Fibroblast of lung (primary cell): ENCODE results near the gene YPEL4. TPM values are rescaled to one million over a fixed set of nuclear protein-coding genes. Genes with fewer than 3 reads are reported as not detected.

Experiments used
- DNase-seq, 2 donors: peaks; one replicate each; pipeline versions ENCODE4 v3.0.0 to v3.0.0-alpha.2; 2010; ENCODE audit warnings: low read depth in 2 of 2
- H2AFZ ChIP-seq: 2 replicates; pipeline ENCODE4 v1.5.1; 2012; ENCODE audit warnings: low read length, control low read depth, inconsistent platforms
- H3K27ac ChIP-seq: 2 replicates; pipeline ENCODE4 v1.5.1; 2011; ENCODE audit warnings: low read length, control low read depth; ENCODE audit not compliant: insufficient read depth
- H3K27me3 ChIP-seq: 2 replicates; pipeline ENCODE4 v1.5.1; 2011; ENCODE audit warnings: mild to moderate bottlenecking, low read length; ENCODE audit not compliant: control insufficient read depth, insufficient read depth
- H3K36me3 ChIP-seq: 2 replicates; pipeline ENCODE4 v1.5.1; 2011; ENCODE audit warnings: low read length; ENCODE audit not compliant: control insufficient read depth, insufficient read depth
- H3K4me1 ChIP-seq: 2 replicates; pipeline ENCODE4 v1.5.1; 2011; ENCODE audit warnings: low read length; ENCODE audit not compliant: control insufficient read depth, insufficient read depth; ENCODE audit errors: extremely low read depth
- H3K4me2 ChIP-seq: 2 replicates; pipeline ENCODE4 v1.5.1; 2011; ENCODE audit warnings: low read length, control low read depth; ENCODE audit not compliant: insufficient read depth; ENCODE audit errors: extremely low read depth
- H3K4me3 ChIP-seq, 4 experiments: fragments of 200-600 bp in 1 of 4; sonication (generic) in 1 of 4; replicated peaks in 1 of 4; 2 replicates each; pipeline ENCODE4 v1.5.1; 2011 to 2016; ENCODE audit warnings: low read length in 4 of 4, low read depth in 3 of 4, mild to moderate bottlenecking in 3 of 4, control low read depth in 2 of 4, inconsistent platforms in 1 of 4, mixed read lengths in 1 of 4; ENCODE audit not compliant: insufficient read depth in 1 of 4; ENCODE audit errors: control extremely low read depth in 1 of 4
- H3K79me2 ChIP-seq: 2 replicates; pipeline ENCODE4 v1.5.1; 2012; ENCODE audit warnings: mild to moderate bottlenecking, low read length, inconsistent platforms; ENCODE audit not compliant: control insufficient read depth, insufficient read depth
- H3K9ac ChIP-seq: 2 replicates; pipeline ENCODE4 v1.5.1; 2011; ENCODE audit warnings: mild to moderate bottlenecking, low read length, control low read depth; ENCODE audit not compliant: insufficient read depth
- H3K9me3 ChIP-seq: 2 replicates; pipeline ENCODE4 v1.5.1; 2012; ENCODE audit warnings: low read depth, low read length; ENCODE audit not compliant: control insufficient read depth, insufficient read depth
- H4K20me1 ChIP-seq: 2 replicates; pipeline ENCODE4 v1.5.1; 2011; ENCODE audit warnings: low read length; ENCODE audit not compliant: control insufficient read depth, insufficient read depth; ENCODE audit errors: extremely low read depth
- CTCF ChIP-seq, 2 donors: IDR thresholded peaks in 1 of 2; conservative IDR thresholded peaks in 1 of 2; 1 replicate in 1 of 2; 2 replicates in 1 of 2; pipeline ENCODE4 v1.5.1; 2011 to 2012; ENCODE audit warnings: low read length in 2 of 2, control low read depth in 1 of 2, inconsistent platforms in 1 of 2, low read depth in 1 of 2, mild to moderate bottlenecking in 1 of 2
- EZH2 ChIP-seq: IDR thresholded peaks from 2 replicates; pipeline ENCODE4 v1.5.1; 2012; ENCODE audit warnings: low read length, control low read depth, mild to moderate bottlenecking; ENCODE audit errors: missing control alignments
- polyA plus RNA-seq, 2 donors: library from polyadenylated mRNA; depleted of rRNA in 1 of 2; stranded (reverse) in 1 of 2; unstranded in 1 of 2; fragments of >200 nt; gene quantifications; 2 replicates each; pipeline ENCODE4 v1.2.1, GENCODE V29; 2011 to 2012; ENCODE audit warnings: missing spikeins in 1 of 2
- total RNA-seq: library from RNA; depleted of rRNA; stranded (reverse); fragments of >200 nt; gene quantifications from 2 replicates; pipeline ENCODE4 v1.2.1, GENCODE V29; 2014

Gene YPEL4
- total and polyA plus RNA-seq, 2 donors (not counting 1 experiment from before 2014, with no cell fraction given) = 0.59 to 2.3 TPM

- peaks cover 2% of the 10 kb centered on the region for H3K4me1 ChIP-seq
- H3K79me2 ChIP-seq = peaks cover 42% of the 10 kb centered on the region
- no peak overlapping the region for H2AFZ ChIP-seq
- peaks cover 2% of the 10 kb centered on the region for H3K36me3 ChIP-seq
- no peak overlapping the region for H3K4me3 ChIP-seq
- DNase-seq = no peak
- H3K4me2 ChIP-seq = no peak overlapping the region
- no peak overlapping the region for H3K9ac ChIP-seq
- H3K9me3 ChIP-seq = no peaks in the 10 kb centered on the region
- TF ChIP-seq CTCF (conservative IDR thresholded peaks at IDR 0.05 in 1 of 2, IDR thresholded peaks at IDR 0.05 in 1 of 2; ENCODE audit: low read depth in 1 of 2, low read length in 2 of 2) (no peak), EZH2 (no peak)
- no peak overlapping the region for H3K27ac ChIP-seq
- peaks cover 2% of the 10 kb centered on the region for H4K20me1 ChIP-seq
- H3K27me3 ChIP-seq = no peaks in the 10 kb centered on the region
Measured at GRCh38 chr11:57681168-57681567, 31.5 kb upstream of the YPEL4 start.

- H3K4me1 ChIP-seq = peaks cover 2% of the 10 kb centered on the region
- peaks cover 2% of the 10 kb centered on the region for H3K36me3 ChIP-seq
- TF ChIP-seq EZH2 (no peak), CTCF (conservative IDR thresholded peaks at IDR 0.05 in 1 of 2, IDR thresholded peaks at IDR 0.05 in 1 of 2; ENCODE audit: low read depth in 1 of 2, low read length in 2 of 2) (no peak)
- H3K4me2 ChIP-seq = no peak overlapping the region
- H3K27ac ChIP-seq = no peak overlapping the region
- no peaks in the 10 kb centered on the region for H3K27me3 ChIP-seq
- DNase-seq = peak in 1 of 2 donors; percentile 39
- peaks cover 2% of the 10 kb centered on the region for H4K20me1 ChIP-seq
- H2AFZ ChIP-seq = no peak overlapping the region
- H3K79me2 ChIP-seq = peaks cover 44% of the 10 kb centered on the region
- H3K4me3 ChIP-seq = no peak overlapping the region
- no peak overlapping the region for H3K9ac ChIP-seq
- no peaks in the 10 kb centered on the region for H3K9me3 ChIP-seq
Measured at GRCh38 chr11:57680552-57680874, 30.8 kb upstream of the YPEL4 start.

GRCh38 chr11:57679396-57679795 lies 29.7 kb upstream of the YPEL4 start:
- no peak overlapping the region for H3K4me2 ChIP-seq
- no peak overlapping the region for H3K9ac ChIP-seq
- H3K27ac ChIP-seq = no peak overlapping the region
- no peak for DNase-seq
- H3K36me3 ChIP-seq = peaks cover 4% of the 10 kb centered on the region
- no peak overlapping the region for H3K4me3 ChIP-seq
- no peak for TF ChIP-seq EZH2
- TF ChIP-seq CTCF (conservative IDR thresholded peaks at IDR 0.05 in 1 of 2, IDR thresholded peaks at IDR 0.05 in 1 of 2; ENCODE audit: low read depth in 1 of 2, low read length in 2 of 2) = no peak
- no peaks in the 10 kb centered on the region for H3K9me3 ChIP-seq
- peaks cover 2% of the 10 kb centered on the region for H4K20me1 ChIP-seq
- no peaks in the 10 kb centered on the region for H3K27me3 ChIP-seq
- no peak overlapping the region for H2AFZ ChIP-seq
- peaks cover 52% of the 10 kb centered on the region for H3K79me2 ChIP-seq
- H3K4me1 ChIP-seq = peaks cover 2% of the 10 kb centered on the region
